Measurements from ENCODE around the gene TADA3. TPM values are rescaled to one million over a fixed set of nuclear protein-coding genes. Genes with fewer than 3 reads are reported as not detected.

The TADA3 gene
- total and polyA plus RNA-seq, 12 donors: 38.5 to 59.6 (median 43.5) TPM

GRCh38 chr3:9806137-9806536 is 13.9 kb upstream of the TADA3 start:
- Histone ChIP-seq H3K4me3 (no peak overlapping the region), H3K4me1 (peaks cover 6 to 26% (median 18%) of the 10 kb centered on the region in 9 donors), H3K27me3 (no peaks in the 10 kb centered on the region), H3K36me3 (peaks cover 0 to 71% (median 45%) of the 10 kb centered on the region in 9 donors), H3K9me3 (no peaks in the 10 kb centered on the region), H3K27ac (no peak overlapping the region)
- intact Hi-C loops (cut with DNase I): no loop called here
- no peak for TF ChIP-seq CTCF (IDR thresholded peaks at IDR 0.05)
- DNase-seq: no peak
- WGBS, 2 donors: 90 to 91% methylated on average over 12 of the region's 12 CpGs
- no peak for ATAC-seq

DNA sequence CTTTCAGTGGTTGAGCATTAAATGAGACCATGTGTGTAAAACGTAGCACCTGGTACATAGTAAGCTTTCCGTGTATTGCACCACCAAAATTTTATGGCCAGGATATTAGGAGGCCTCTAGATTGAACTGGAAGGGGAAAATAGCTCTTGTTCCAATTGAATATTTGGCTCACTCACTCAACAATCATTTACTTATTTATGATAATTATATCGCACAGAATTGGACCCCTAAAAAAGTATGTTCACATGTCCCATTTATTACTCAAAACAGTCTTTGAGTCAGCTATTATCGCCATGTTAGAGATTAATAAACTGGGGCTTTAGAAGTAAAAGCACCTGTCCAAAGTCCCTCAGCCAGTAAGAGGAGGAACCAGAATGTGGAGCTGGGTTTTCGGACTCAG is 12.7 kb upstream of the TADA3 start:
- ATAC-seq: no peak
- Histone ChIP-seq H3K9me3 (no peaks in the 10 kb centered on the region), H3K4me3 (no peak overlapping the region), H3K4me1 (peaks cover 0 to 17% (median 8%) of the 10 kb centered on the region in 9 donors), H3K27ac (no peak overlapping the region), H3K36me3 (peaks cover 5 to 83% (median 56%) of the 10 kb centered on the region in 9 donors), H3K27me3 (no peaks in the 10 kb centered on the region)
- 92 to 93% methylated on average over 5 of the region's 5 CpGs for WGBS, 2 donors
- TF ChIP-seq CTCF (IDR thresholded peaks at IDR 0.05): no peak
- DNase-seq: no peak
- intact Hi-C loops (cut with DNase I): no loop called here

GRCh38 chr3:9803494-9803893 is 11.2 kb upstream of the TADA3 start:
- DNase-seq (no peak), ATAC-seq (peak in 5 of 8 donors; percentile 16 to 63 (median 34))
- WGBS, 2 donors: 73 to 74% methylated on average over 1 of the region's 1 CpG
- intact Hi-C loops (cut with DNase I): no loop called here
- no peak overlapping the region for H3K4me3 ChIP-seq
- peaks cover 5 to 98% (median 71%) of the 10 kb centered on the region in 9 donors for H3K36me3 ChIP-seq
- peaks cover 0 to 11% (median 3%) of the 10 kb centered on the region in 9 donors for H3K4me1 ChIP-seq
- H3K27ac ChIP-seq: peak overlapping the region in 9 of 10 donors; percentile 4 to 77 (median 60)
- H3K9me3 ChIP-seq: no peaks in the 10 kb centered on the region
- no peak for TF ChIP-seq CTCF (IDR thresholded peaks at IDR 0.05)
- no peaks in the 10 kb centered on the region for H3K27me3 ChIP-seq

GRCh38 chr3:9800529-9800928 is 8.3 kb upstream of the TADA3 start:
- H3K4me1 ChIP-seq: peaks cover 0 to 21% (median 8%) of the 10 kb centered on the region in 9 donors
- no peaks in the 10 kb centered on the region for H3K9me3 ChIP-seq
- WGBS, 2 donors: 86 to 90% methylated on average over 5 of the region's 5 CpGs
- H3K27ac ChIP-seq: no peak overlapping the region
- peaks cover 8 to 96% (median 70%) of the 10 kb centered on the region in 9 donors for H3K36me3 ChIP-seq
- intact Hi-C loops (cut with DNase I): no loop called here
- no peak for ATAC-seq
- TF ChIP-seq CTCF (IDR thresholded peaks at IDR 0.05): peak in 3 of 9 donors; percentile 11 to 22 (median 17)
- H3K4me3 ChIP-seq: no peak overlapping the region
- no peaks in the 10 kb centered on the region for H3K27me3 ChIP-seq
- no peak for DNase-seq
